ACC112 (cell line): ENCODE measurements around the gene SRGAP2C.
"Not testable (repeated sequence)": the region's sequence is repeated elsewhere in the genome, so short reads cannot be mapped to it uniquely, and the experiment has no call there.

Experiments
- H2AFZ ChIP-seq: fragments of 200-600 bp; sonication (generic); one replicate; pipeline ENCODE4 v1.6.0; 2017; ENCODE audit warnings: antibody characterized with exemption, low read length; ENCODE audit not compliant: unreplicated experiment
- H3K27ac ChIP-seq: fragments of 200-600 bp; sonication (generic); 2 replicates; pipeline ENCODE4 v1.5.1; 2014; ENCODE audit warnings: low read depth, mild to moderate bottlenecking, antibody characterized with exemption, low read length, moderate library complexity
- H3K27me3 ChIP-seq: fragments of 200-600 bp; sonication (generic); 2 replicates; pipeline ENCODE4 v1.6.1; 2014; ENCODE audit warnings: mild to moderate bottlenecking, antibody characterized with exemption, low read length, moderate library complexity, mixed read lengths; ENCODE audit not compliant: insufficient read depth
- H3K36me3 ChIP-seq: fragments of 200-600 bp; sonication (generic); 2 replicates; pipeline ENCODE4 v1.6.1; 2016; ENCODE audit warnings: mild to moderate bottlenecking, antibody characterized with exemption, low read length, moderate library complexity, mixed read lengths; ENCODE audit not compliant: insufficient read depth
- H3K4me1 ChIP-seq: fragments of 200-600 bp; sonication (generic); one replicate; pipeline ENCODE4 v1.6.1; 2016; ENCODE audit warnings: low read length, mixed read lengths; ENCODE audit not compliant: insufficient read depth, unreplicated experiment, control insufficient read depth
- H3K4me3 ChIP-seq: fragments of 200-600 bp; sonication (generic); 2 replicates; pipeline ENCODE4 v1.5.1; 2014; ENCODE audit warnings: mild to moderate bottlenecking, low read depth, low read length
- H3K79me2 ChIP-seq: fragments of 200-600 bp; sonication (generic); one replicate; pipeline ENCODE4 v1.6.0; 2016; ENCODE audit warnings: low read length; ENCODE audit not compliant: control insufficient read depth, unreplicated experiment, insufficient read depth

Gene SRGAP2C

GRCh38 chr1:121283587-121284180 lies 98.9 kb downstream of the SRGAP2C start:
- H3K79me2 ChIP-seq, H2AFZ ChIP-seq, H3K4me1 ChIP-seq, H3K27ac ChIP-seq, H3K4me3 ChIP-seq, H3K36me3 ChIP-seq, H3K27me3 ChIP-seq: not testable (repeated sequence)

DNA sequence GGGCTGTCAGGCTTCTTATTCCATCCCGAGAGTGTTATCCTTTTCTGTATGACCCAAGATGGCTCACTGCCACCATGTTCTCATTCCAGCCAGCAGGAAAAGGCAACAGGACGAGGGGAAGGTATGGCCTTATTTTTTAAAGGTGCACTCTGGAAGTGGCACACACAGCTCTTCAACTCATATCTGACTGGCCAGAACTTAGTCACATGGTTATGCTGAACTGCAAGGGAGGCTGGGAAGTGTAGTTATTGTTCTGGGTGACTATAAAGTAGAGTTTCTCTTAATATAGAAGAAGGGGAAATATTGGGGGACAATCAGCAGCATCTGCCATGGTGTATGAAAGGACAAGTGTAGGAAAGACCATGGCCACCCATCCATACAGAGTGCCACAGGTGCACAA lies 107.8 kb downstream of the SRGAP2C start:
- not testable (repeated sequence) for H3K4me3 ChIP-seq, H3K36me3 ChIP-seq, H2AFZ ChIP-seq, H3K79me2 ChIP-seq, H3K4me1 ChIP-seq, H3K27ac ChIP-seq, H3K27me3 ChIP-seq

DNA sequence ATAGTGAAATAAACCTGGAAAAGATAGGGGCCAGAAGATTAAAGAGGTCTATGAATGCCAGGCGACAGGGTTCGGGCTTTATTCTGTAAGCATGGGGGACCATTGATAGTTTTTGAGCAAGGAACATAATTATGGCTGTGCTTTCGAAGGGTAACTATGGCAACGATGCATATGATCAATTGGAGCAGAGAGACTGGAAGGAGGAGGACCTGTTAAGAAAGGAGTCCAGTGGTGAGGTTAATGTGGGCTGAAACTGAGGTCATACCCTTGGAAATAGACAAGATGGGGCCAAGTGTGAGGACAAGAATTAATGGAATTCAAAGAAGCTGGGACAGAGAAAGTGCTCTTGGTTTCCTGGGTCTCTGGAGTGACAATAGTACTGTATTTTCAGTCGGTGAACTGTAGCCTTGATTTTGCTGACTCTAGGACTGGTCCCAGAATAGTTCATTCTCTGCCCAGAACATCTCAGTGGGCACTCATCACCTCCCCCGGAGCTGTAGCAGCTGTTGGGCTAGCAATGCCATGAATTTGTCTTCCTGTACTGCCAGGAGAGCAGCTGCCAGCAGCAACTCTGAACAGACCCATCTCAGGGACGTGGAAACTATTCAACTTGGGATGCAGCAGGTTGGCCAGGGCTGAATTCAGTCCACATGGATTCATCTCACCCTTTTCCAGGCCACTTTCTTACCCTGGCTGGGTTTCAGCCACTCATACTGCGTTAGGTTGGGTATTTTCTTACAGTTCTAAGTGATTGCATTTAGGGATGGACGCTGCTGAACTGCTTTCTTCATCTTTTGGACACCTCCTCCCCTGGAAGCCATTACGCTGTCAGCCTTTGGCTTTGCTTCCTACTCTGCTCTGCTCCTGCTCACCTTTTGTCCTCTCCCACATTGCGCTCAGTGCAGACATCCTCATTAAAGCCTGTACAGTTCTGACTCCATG lies 108.8 kb downstream of the SRGAP2C start:
- not testable (repeated sequence) for H2AFZ ChIP-seq, H3K36me3 ChIP-seq, H3K4me3 ChIP-seq, H3K27ac ChIP-seq, H3K27me3 ChIP-seq, H3K4me1 ChIP-seq, H3K79me2 ChIP-seq

DNA sequence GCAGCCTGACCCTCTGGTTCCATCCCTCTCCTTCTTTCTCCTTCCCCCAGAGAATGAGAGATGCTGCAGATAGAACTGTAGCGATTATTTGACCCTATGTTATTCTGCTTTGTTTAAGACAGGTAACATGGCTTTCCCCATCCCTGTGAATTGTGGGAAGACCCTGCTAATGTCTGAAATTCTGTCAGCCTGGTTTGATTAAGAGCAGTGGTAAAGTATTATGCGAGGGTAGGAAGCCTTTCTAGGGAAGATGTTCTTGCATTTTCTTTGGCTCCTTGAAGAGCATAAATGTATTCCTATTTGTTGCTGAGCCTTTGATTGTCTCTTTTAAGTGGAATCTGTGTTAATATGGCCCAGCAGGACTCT lies 109.4 kb downstream of the SRGAP2C start:
- not testable (repeated sequence) for H3K4me1 ChIP-seq, H3K27ac ChIP-seq, H3K4me3 ChIP-seq, H2AFZ ChIP-seq, H3K27me3 ChIP-seq, H3K79me2 ChIP-seq, H3K36me3 ChIP-seq

GRCh38 chr1:121296563-121296962 lies 111.8 kb downstream of the SRGAP2C start:
- not testable (repeated sequence) for H3K27ac ChIP-seq, H3K36me3 ChIP-seq, H3K27me3 ChIP-seq, H3K4me1 ChIP-seq, H2AFZ ChIP-seq, H3K4me3 ChIP-seq, H3K79me2 ChIP-seq

- not testable (repeated sequence) for H3K4me3 ChIP-seq, H3K79me2 ChIP-seq, H2AFZ ChIP-seq, H3K4me1 ChIP-seq, H3K27ac ChIP-seq, H3K36me3 ChIP-seq, H3K27me3 ChIP-seq
These were observed 113.8 kb downstream of the SRGAP2C start for GRCh38 chr1:121298529-121298928.

- not testable (repeated sequence) for H2AFZ ChIP-seq, H3K27me3 ChIP-seq, H3K79me2 ChIP-seq, H3K36me3 ChIP-seq, H3K4me1 ChIP-seq, H3K27ac ChIP-seq, H3K4me3 ChIP-seq
These were observed 114.9 kb downstream of the SRGAP2C start for GRCh38 chr1:121299514-121300149.

DNA sequence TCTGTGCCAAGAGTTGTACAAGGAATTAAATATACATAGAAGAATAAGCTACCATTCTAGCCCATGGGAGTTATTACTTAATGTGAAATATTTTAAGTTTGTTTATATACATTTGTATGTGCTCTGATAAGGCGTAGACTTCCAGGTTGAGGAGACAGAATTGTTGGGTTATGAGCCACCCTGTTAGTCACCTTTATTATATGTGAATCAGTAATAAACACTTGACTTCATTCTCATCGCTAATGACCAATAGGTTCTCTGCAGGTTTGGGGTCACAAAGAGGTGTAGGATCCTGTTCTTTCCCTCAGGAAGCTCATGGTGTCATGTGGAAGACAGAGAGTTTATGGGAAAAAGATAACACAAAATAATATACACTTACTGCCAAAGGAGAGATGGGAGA lies 117.1 kb downstream of the SRGAP2C start:
- H2AFZ ChIP-seq, H3K27ac ChIP-seq, H3K79me2 ChIP-seq, H3K4me1 ChIP-seq, H3K4me3 ChIP-seq, H3K36me3 ChIP-seq, H3K27me3 ChIP-seq: not testable (repeated sequence)

GRCh38 chr1:121307759-121308158 lies 123.0 kb downstream of the SRGAP2C start:
- not testable (repeated sequence) for H3K4me1 ChIP-seq, H3K79me2 ChIP-seq, H3K27ac ChIP-seq, H3K36me3 ChIP-seq, H3K4me3 ChIP-seq, H3K27me3 ChIP-seq, H2AFZ ChIP-seq

GRCh38 chr1:121315509-121315908 lies 130.7 kb downstream of the SRGAP2C start:
- H3K4me3 ChIP-seq, H3K27me3 ChIP-seq, H3K27ac ChIP-seq, H3K4me1 ChIP-seq, H3K79me2 ChIP-seq, H2AFZ ChIP-seq, H3K36me3 ChIP-seq: not testable (repeated sequence)

DNA sequence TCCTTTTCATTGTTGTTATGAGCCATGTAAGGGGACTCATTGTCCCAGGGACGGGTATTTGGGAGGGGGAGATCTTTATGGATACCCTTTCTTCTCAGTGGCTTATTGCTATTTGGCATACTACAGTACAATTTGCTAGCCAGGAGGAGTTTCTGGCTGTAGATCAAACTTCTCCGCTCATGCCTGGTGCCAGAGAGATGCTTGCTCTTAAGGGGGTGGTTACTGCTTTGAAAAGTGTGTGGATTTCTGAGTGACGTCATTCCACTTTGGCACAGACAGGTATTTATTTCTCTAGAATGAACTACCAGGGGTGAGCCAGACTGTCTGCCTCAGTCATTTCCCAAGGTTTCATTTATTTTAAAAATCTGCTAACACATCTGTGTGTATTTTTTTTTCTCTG lies 131.3 kb downstream of the SRGAP2C start:
- H2AFZ ChIP-seq, H3K79me2 ChIP-seq, H3K36me3 ChIP-seq, H3K4me1 ChIP-seq, H3K27ac ChIP-seq, H3K27me3 ChIP-seq, H3K4me3 ChIP-seq: not testable (repeated sequence)
